Heart right ventricle (tissue), 16 donors: Measurements from ENCODE around the gene DZANK1. TPM values are rescaled to one million over a fixed set of nuclear protein-coding genes. Genes with fewer than 3 reads are reported as not detected.

Experiments used
- ATAC-seq, 8 donors: fragments of 200-7000 bp; cut with Tn5 transposase; one replicate each; pipeline ENCODE4 v1.9.1; 2020; ENCODE audit warnings: mild to moderate bottlenecking in 8 of 8, moderate library complexity in 8 of 8, moderate number of reproducible peaks in 1 of 8
- DNase-seq, 2 donors: peaks; one replicate each; pipeline ENCODE4 v3.0.0-alpha.2; 2020
- H3K27ac ChIP-seq, 10 donors: fragments of 200-600 bp; sonication (generic) in 2 of 10; one replicate each; pipeline versions ENCODE4 v1.5.0 to v1.8.0; 2020 to 2022; ENCODE audit warnings: mild to moderate bottlenecking in 3 of 10
- H3K27me3 ChIP-seq, 7 donors: fragments of 200-600 bp; one replicate each; pipeline ENCODE4 v1.8.0; 2021 to 2022; ENCODE audit warnings: mild to moderate bottlenecking in 2 of 7
- H3K36me3 ChIP-seq, 9 donors: fragments of 200-600 bp; sonication (generic) in 1 of 9; one replicate each; pipeline versions ENCODE4 v1.5.0 to v1.8.0; 2020 to 2022; ENCODE audit warnings: mild to moderate bottlenecking in 2 of 9
- H3K4me1 ChIP-seq, 9 donors: fragments of 200-600 bp; sonication (generic) in 1 of 9; one replicate each; pipeline versions ENCODE4 v1.5.0 to v1.8.0; 2020 to 2022; ENCODE audit warnings: mild to moderate bottlenecking in 4 of 9
- H3K4me3 ChIP-seq, 10 donors: fragments of 200-600 bp; sonication (generic) in 2 of 10; one replicate each; pipeline versions ENCODE4 v1.5.0 to v1.8.0; 2020 to 2022; ENCODE audit warnings: mild to moderate bottlenecking in 7 of 10, moderate library complexity in 2 of 10
- H3K9me3 ChIP-seq, 11 donors: fragments of 200-600 bp in 10 of 11; sonication (generic) in 2 of 11; one replicate each; pipeline versions ENCODE4 v1.5.0 to v1.8.0; 2013 to 2022; ENCODE audit warnings: mild to moderate bottlenecking in 2 of 11, control low read depth in 1 of 11, moderate library complexity in 1 of 11
- CTCF ChIP-seq, 9 donors: fragments of 200-600 bp; sonication (generic) in 2 of 9; IDR thresholded peaks; one replicate each; pipeline versions ENCODE4 v1.5.0 to v1.8.0; 2021 to 2022; ENCODE audit warnings: antibody characterized with exemption in 9 of 9, mild to moderate bottlenecking in 5 of 9, moderate library complexity in 1 of 9
- WGBS, 2 donors: extraction: QIAGEN DNeasy Blood & Tissue Kit; methylation state at CpG; one replicate each; pipeline ENCODE4 v1.1.7; 2013; ENCODE audit warnings: inconsistent platforms in 1 of 2; 5-methylcytosine and 5-hydroxymethylcytosine counted together
- intact Hi-C, 10 donors: fragments of 100-400 bp; cut with DNase I; formaldehyde crosslinking; loops; one replicate each; pipeline versions ENCODE4 v1.11.1 to v1.14.2; 2022
- polyA plus RNA-seq, 2 donors: library from polyadenylated mRNA; stranded (reverse); fragments of 200-250 nt; gene quantifications; one replicate each; pipeline ENCODE4 v1.2.3, GENCODE V29; 2013
- total RNA-seq, 10 donors: library from RNA; stranded (reverse); fragmentation: NEBNext Ultra II Directional in 3 of 10; extraction: Animal tissue kit (Norgen Biotek cat#: 25700) in 3 of 10; gene quantifications; one replicate each; pipeline versions ENCODE4 v1.2.1 to v1.2.4, GENCODE V29; 2021 to 2023
- donor health status: Arrhythmogenic right ventricular cardiomyopathy.
- donor health status: ischemic (EF 13 %, LVEDD 7.1; RV severe dilation, severe dysfunction).
- donor health status: healthy with polysubstance abuse.
- donor health status: DM: no; HTN: yes; CAD: no.
- donor health status: DM: no; HTN: no; CAD: no.
- donor health status: ischemic (EF 25% LVEDD 6.9; RV normal size, moderate dysfunction).
- donor health status: ischemic (EF 25% LVEDD 5.7; RV mildly dilated, moderate dysfunction).
- donor health status: healthy.
- donor health status: DM: yes; HTN: yes; CAD: no.
- donor health status: Ischemic cardiomyopathy.
- donor health status: ischemic (EF 35%, LVEDD 5.7; RV mildly dilated, moderate dysfunction).
- donor health status: nonischemic (EF 11% LVEDD 7.7; RV severe dilation, severe dysfunction).
- donor health status: DM: yes; HTN: yes; CAD: no.
- donor health status: PGD.
- donor health status: ischemic (EF 29% LVEDD 5.4; RV normal size, mild dysfunction).
- donor health status: nonischemic (EF 23%, LVEDD 6.1; RV moderate dilation, normal function).

DZANK1 gene
- total and polyA plus RNA-seq, 12 donors = 0.35 to 1.7 (median 0.83) TPM

- no peak overlapping the region for H3K4me3 ChIP-seq
- H3K27ac ChIP-seq = no peak overlapping the region
- DNase-seq (no peak), ATAC-seq (no peak)
- TF ChIP-seq CTCF (IDR thresholded peaks at IDR 0.05) = no peak
- H3K4me1 ChIP-seq = no peaks in the 10 kb centered on the region
- no peaks in the 10 kb centered on the region for H3K36me3 ChIP-seq
- H3K9me3 ChIP-seq = no peaks in the 10 kb centered on the region
- intact Hi-C loops = no loop called here
- H3K27me3 ChIP-seq = no peaks in the 10 kb centered on the region
- 38 to 39% methylated on average over 1 of the region's 1 CpG for WGBS, 2 donors
Observed at GRCh38 chr20:18372296-18372695, 94.5 kb downstream of the DZANK1 start.

GRCh38 chr20:18364768-18365167 lies 102.1 kb downstream of the DZANK1 start:
- H3K9me3 ChIP-seq = no peaks in the 10 kb centered on the region
- no peak for ATAC-seq
- no peaks in the 10 kb centered on the region for H3K27me3 ChIP-seq

GRCh38 chr20:18363708-18364107 lies 103.1 kb downstream of the DZANK1 start:
- TF ChIP-seq CTCF (IDR thresholded peaks at IDR 0.05) = no peak
- intact Hi-C loops = no loop called here
- Histone ChIP-seq H3K9me3 (no peaks in the 10 kb centered on the region), H3K4me3 (no peak overlapping the region), H3K36me3 (no peaks in the 10 kb centered on the region), H3K27me3 (peaks cover 0 to 4% (median 0%) of the 10 kb centered on the region in 7 donors), H3K4me1 (no peaks in the 10 kb centered on the region), H3K27ac (no peak overlapping the region)
- ATAC-seq = no peak
- no peak for DNase-seq
- 74 to 87% methylated on average over 2 of the region's 2 CpGs for WGBS, 2 donors

More at GRCh38 chr20:18364768-18365167, 102.1 kb downstream of the DZANK1 start:
- no peak overlapping the region for H3K27ac ChIP-seq
- intact Hi-C loops = no loop called here
- H3K4me1 ChIP-seq = no peaks in the 10 kb centered on the region
- WGBS, 2 donors = 65 to 78% methylated on average over 2 of the region's 2 CpGs
- H3K36me3 ChIP-seq = no peaks in the 10 kb centered on the region
- H3K4me3 ChIP-seq = no peak overlapping the region
- no peak for TF ChIP-seq CTCF (IDR thresholded peaks at IDR 0.05)
- DNase-seq = no peak

GRCh38 chr20:18362916-18363315 lies 103.9 kb downstream of the DZANK1 start:
- intact Hi-C loops = no loop called here
- ATAC-seq (no peak), DNase-seq (no peak)
- peaks cover 0 to 4% (median 0%) of the 10 kb centered on the region in 7 donors for H3K27me3 ChIP-seq
- no peak overlapping the region for H3K27ac ChIP-seq
- H3K4me1 ChIP-seq = no peaks in the 10 kb centered on the region
- H3K9me3 ChIP-seq = no peaks in the 10 kb centered on the region
- no peak overlapping the region for H3K4me3 ChIP-seq
- no peak for TF ChIP-seq CTCF (IDR thresholded peaks at IDR 0.05)
- no peaks in the 10 kb centered on the region for H3K36me3 ChIP-seq
- WGBS, 2 donors = 80 to 85% methylated on average over 13 of the region's 13 CpGs
